Chondrocyte (in vitro differentiated cells): ENCODE results near the gene DYRK4. TPM values are rescaled to one million over a fixed set of nuclear protein-coding genes. Genes with fewer than 3 reads are reported as not detected.
A peak's percentile ranks its signal among the peaks of the same experiment; 100 is the strongest.

Experiments used
- DNase-seq: peaks from one replicate; pipeline ENCODE4 v3.0.0; 2021; ENCODE audit warnings: mixed read lengths, low spot score
- H3K27ac Mint-ChIP-seq: one replicate; pipeline ENCODE4 v1.8.0; 2021; ENCODE audit warnings: mild to moderate bottlenecking, moderate library complexity, mixed read lengths; ENCODE audit not compliant: unreplicated experiment
- H3K27me3 Mint-ChIP-seq: 2 replicates; pipeline ENCODE4 v1.8.0; 2021; ENCODE audit warnings: low read depth, mixed read lengths
- H3K36me3 Mint-ChIP-seq: 2 replicates; pipeline ENCODE4 v1.8.0; 2021; ENCODE audit warnings: low read depth, mixed read lengths
- H3K4me1 Mint-ChIP-seq: 2 replicates; pipeline ENCODE4 v1.8.0; 2021; ENCODE audit warnings: low read depth, mild to moderate bottlenecking, mixed read lengths
- H3K4me3 Mint-ChIP-seq: one replicate; pipeline ENCODE4 v1.8.0; 2021; ENCODE audit warnings: mild to moderate bottlenecking, moderate library complexity, mixed read lengths; ENCODE audit not compliant: unreplicated experiment
- H3K9me3 Mint-ChIP-seq: 2 replicates; pipeline ENCODE4 v1.8.0; 2021; ENCODE audit warnings: low read depth, mixed read lengths
- CTCF ChIP-seq: fragments of 200-600 bp; sonication (generic); IDR thresholded peaks from 2 replicates; pipeline ENCODE4 v1.5.0; 2021; ENCODE audit warnings: antibody characterized with exemption, mild to moderate bottlenecking, moderate library complexity
- total RNA-seq: library from RNA; stranded (reverse); gene quantifications from 3 replicates; pipeline ENCODE4 v1.2.1, GENCODE V29; 2021

Gene DYRK4
- total RNA-seq, 1 donor from 2014 or later, result 37.9 TPM

- no peak for TF ChIP-seq CTCF
- H3K36me3 Mint-ChIP-seq, result no peaks in the 10 kb centered on the region
- no peak for DNase-seq
- peak overlapping the region; percentile 99 for H3K4me3 Mint-ChIP-seq
- H3K4me1 Mint-ChIP-seq, result peaks cover 31% of the 10 kb centered on the region
- H3K9me3 Mint-ChIP-seq, result no peaks in the 10 kb centered on the region
- peak overlapping the region; percentile 97 for H3K27ac Mint-ChIP-seq
- no peaks in the 10 kb centered on the region for H3K27me3 Mint-ChIP-seq
Measured at GRCh38 chr12:4649358-4649661, 87.3 kb downstream of the DYRK4 start.

GRCh38 chr12:4653257-4653656 is 91.2 kb downstream of the DYRK4 start:
- no peak overlapping the region for H3K4me3 Mint-ChIP-seq
- no peaks in the 10 kb centered on the region for H3K9me3 Mint-ChIP-seq

GRCh38 chr12:4653691-4654090 is 91.7 kb downstream of the DYRK4 start:
- Mint-ChIP-seq H3K27ac (no peak overlapping the region), H3K9me3 (no peaks in the 10 kb centered on the region), H3K27me3 (no peaks in the 10 kb centered on the region), H3K36me3 (peaks cover 20% of the 10 kb centered on the region), H3K4me1 (peaks cover 19% of the 10 kb centered on the region), H3K4me3 (no peak overlapping the region)
- TF ChIP-seq CTCF, result no peak
- DNase-seq, result no peak

More at GRCh38 chr12:4653257-4653656, 91.2 kb downstream of the DYRK4 start:
- Mint-ChIP-seq H3K27me3 (no peaks in the 10 kb centered on the region), H3K27ac (no peak overlapping the region), H3K36me3 (peaks cover 20% of the 10 kb centered on the region), H3K4me1 (peaks cover 23% of the 10 kb centered on the region)
- DNase-seq, result no peak
- no peak for TF ChIP-seq CTCF

Other genes starting within 250 kb of the DYRK4 start
- 27.1 to 30.1 TPM (median 28.8 TPM) in 3 replicates for gene TIGAR, start 241.0 kb upstream of the DYRK4 start, total RNA-seq
- not detected in 3 replicates for gene FGF23, start 182.5 kb upstream of the DYRK4 start, total RNA-seq
- not detected in 3 replicates for gene FGF6, start 116.4 kb upstream of the DYRK4 start, total RNA-seq
- 3.8 to 8.7 TPM (median 3.8 TPM) in 3 replicates for gene RAD51AP1, start 23.3 kb upstream of the DYRK4 start, total RNA-seq
- 0.26 to 0.65 TPM (median 0.57 TPM) in 3 replicates for gene AKAP3, start 86.8 kb downstream of the DYRK4 start, total RNA-seq
- gene NDUFA9, start 86.9 kb downstream of the DYRK4 start, total RNA-seq, result 68.1 to 87.9 TPM (median 68.7 TPM) in 3 replicates
- 0.51 to 1.7 TPM (median 1.4 TPM) in 3 replicates for gene GALNT8, start 158.2 kb downstream of the DYRK4 start, total RNA-seq